ENCODE data around the gene LRRFIP1.

LRRFIP1 gene

GRCh38 chr2:237649541-237650454 is 22.4 kb downstream of the LRRFIP1 start:
- Histone ChIP-seq H3K4me1 (ENCODE audit: insufficient read depth, low read length) (no peaks in the 10 kb centered on the region), H3K9ac (ENCODE audit: low read length) (no peak overlapping the region), H3K9me3 (ENCODE audit: low read length) (no peaks in the 10 kb centered on the region), H3K27ac (ENCODE audit: low read depth, low read length) (no peak overlapping the region), H3K27me3 (ENCODE audit: control insufficient read depth in 1 of 2, insufficient read depth in 2 of 2, low read length in 2 of 2) (no peaks in the 10 kb centered on the region), H3K36me3 (ENCODE audit: insufficient read depth, low read length) (peaks cover 9% of the 10 kb centered on the region), H3K4me3 (ENCODE audit: low read depth in 1 of 2, low read length in 2 of 2) (no peak overlapping the region)

GRCh38 chr2:237650455-237650850 is 23.1 kb downstream of the LRRFIP1 start:
- Histone ChIP-seq H3K36me3 (ENCODE audit: insufficient read depth, low read length) (peaks cover 4% of the 10 kb centered on the region), H3K27me3 (ENCODE audit: control insufficient read depth in 1 of 2, insufficient read depth in 2 of 2, low read length in 2 of 2) (no peaks in the 10 kb centered on the region), H3K4me1 (ENCODE audit: insufficient read depth, low read length) (no peaks in the 10 kb centered on the region), H3K9ac (ENCODE audit: low read length) (no peak overlapping the region), H3K9me3 (ENCODE audit: low read length) (no peaks in the 10 kb centered on the region), H3K4me3 (ENCODE audit: low read depth in 1 of 2, low read length in 2 of 2) (no peak overlapping the region), H3K27ac (ENCODE audit: low read depth, low read length) (no peak overlapping the region)

DNA sequence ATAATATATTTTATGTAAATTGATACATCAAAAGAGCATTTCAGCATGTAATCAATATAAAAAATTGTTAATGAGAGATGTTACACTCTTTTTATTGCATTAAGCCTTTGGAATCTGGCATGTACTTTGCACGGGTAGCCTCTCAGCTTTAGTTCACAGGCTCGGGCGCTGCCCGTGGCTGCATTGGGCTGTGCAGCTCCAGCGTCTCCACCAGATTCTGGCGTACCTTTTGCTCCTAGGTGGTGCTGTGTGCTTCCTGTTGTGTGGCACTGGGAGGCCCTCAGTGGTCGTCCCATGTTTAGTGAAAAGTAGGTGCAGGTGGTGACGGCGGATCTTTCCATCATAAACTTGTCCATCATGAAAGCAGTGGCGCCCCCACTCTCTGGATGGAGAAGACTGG is 24.4 kb downstream of the LRRFIP1 start:
- H3K9me3 ChIP-seq (ENCODE audit: low read length): no peaks in the 10 kb centered on the region
- no peak overlapping the region for H3K4me3 ChIP-seq (ENCODE audit: low read depth in 1 of 2, low read length in 2 of 2)
- H3K27me3 ChIP-seq (ENCODE audit: control insufficient read depth in 1 of 2, insufficient read depth in 2 of 2, low read length in 2 of 2): no peaks in the 10 kb centered on the region
- no peaks in the 10 kb centered on the region for H3K4me1 ChIP-seq (ENCODE audit: insufficient read depth, low read length)
- no peaks in the 10 kb centered on the region for H3K36me3 ChIP-seq (ENCODE audit: insufficient read depth, low read length)
- no peak overlapping the region for H3K27ac ChIP-seq (ENCODE audit: low read depth, low read length)
- no peak overlapping the region for H3K9ac ChIP-seq (ENCODE audit: low read length)

DNA sequence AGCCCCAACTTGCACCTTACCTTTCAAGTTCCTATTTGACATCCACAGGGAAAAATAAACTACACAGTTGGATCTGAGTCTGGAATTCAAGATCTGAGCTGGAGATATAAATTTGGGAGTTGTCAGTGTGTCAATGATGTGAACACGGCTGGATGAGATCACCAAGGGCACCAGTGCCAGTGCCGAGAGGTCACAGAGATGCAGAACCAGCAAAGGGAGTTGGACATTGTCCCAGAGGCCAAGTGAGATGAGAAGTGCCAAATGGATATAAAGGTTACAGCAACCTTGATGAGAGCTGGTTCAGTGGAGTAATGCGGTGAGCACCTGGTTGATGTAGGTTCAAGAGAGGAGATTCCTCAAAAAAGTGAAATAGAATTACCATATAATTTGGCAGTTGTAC is 24.8 kb downstream of the LRRFIP1 start:
- H3K4me3 ChIP-seq (ENCODE audit: low read depth in 1 of 2, low read length in 2 of 2): no peak overlapping the region
- H3K4me1 ChIP-seq (ENCODE audit: insufficient read depth, low read length): no peaks in the 10 kb centered on the region
- no peaks in the 10 kb centered on the region for H3K36me3 ChIP-seq (ENCODE audit: insufficient read depth, low read length)
- H3K9ac ChIP-seq (ENCODE audit: low read length): no peak overlapping the region
- no peak overlapping the region for H3K27ac ChIP-seq (ENCODE audit: low read depth, low read length)
- no peaks in the 10 kb centered on the region for H3K9me3 ChIP-seq (ENCODE audit: low read length)
- no peaks in the 10 kb centered on the region for H3K27me3 ChIP-seq (ENCODE audit: control insufficient read depth in 1 of 2, insufficient read depth in 2 of 2, low read length in 2 of 2)

DNA sequence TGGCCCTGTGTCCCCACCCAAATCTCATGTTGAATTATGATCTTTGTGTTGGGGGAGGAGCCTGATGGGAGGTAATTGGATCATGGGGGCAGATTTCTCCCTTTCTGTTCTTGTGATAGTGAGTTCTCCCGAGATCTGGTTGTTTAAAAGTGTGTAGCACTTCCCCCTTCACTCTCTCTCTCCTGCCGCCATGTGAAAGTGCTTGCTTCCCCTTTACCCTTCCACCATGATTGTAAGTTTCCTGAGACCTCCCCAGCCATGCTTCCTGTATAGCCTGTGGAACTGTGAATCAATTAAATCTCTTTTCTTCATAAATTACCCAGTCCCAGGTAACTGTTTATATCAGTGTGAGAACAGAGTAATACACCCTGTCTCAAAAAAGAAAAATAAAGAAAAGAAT is 25.5 kb downstream of the LRRFIP1 start:
- Histone ChIP-seq H3K4me3 (ENCODE audit: low read depth in 1 of 2, low read length in 2 of 2) (no peak overlapping the region), H3K27me3 (ENCODE audit: control insufficient read depth in 1 of 2, insufficient read depth in 2 of 2, low read length in 2 of 2) (no peaks in the 10 kb centered on the region), H3K9ac (ENCODE audit: low read length) (no peak overlapping the region), H3K27ac (ENCODE audit: low read depth, low read length) (no peak overlapping the region), H3K4me1 (ENCODE audit: insufficient read depth, low read length) (no peaks in the 10 kb centered on the region), H3K9me3 (ENCODE audit: low read length) (no peaks in the 10 kb centered on the region), H3K36me3 (ENCODE audit: insufficient read depth, low read length) (no peaks in the 10 kb centered on the region)

- Histone ChIP-seq H3K36me3 (ENCODE audit: insufficient read depth, low read length) (no peaks in the 10 kb centered on the region), H3K27me3 (ENCODE audit: control insufficient read depth in 1 of 2, insufficient read depth in 2 of 2, low read length in 2 of 2) (no peaks in the 10 kb centered on the region), H3K9me3 (ENCODE audit: low read length) (no peaks in the 10 kb centered on the region), H3K9ac (ENCODE audit: low read length) (no peak overlapping the region), H3K4me3 (ENCODE audit: low read depth in 1 of 2, low read length in 2 of 2) (no peak overlapping the region), H3K27ac (ENCODE audit: low read depth, low read length) (no peak overlapping the region), H3K4me1 (ENCODE audit: insufficient read depth, low read length) (no peaks in the 10 kb centered on the region)
Observed at GRCh38 chr2:237653776-237654558, 26.6 kb downstream of the LRRFIP1 start.

GRCh38 chr2:237657063-237657462 is 29.7 kb downstream of the LRRFIP1 start:
- H3K4me1 ChIP-seq (ENCODE audit: insufficient read depth, low read length): peaks cover 7% of the 10 kb centered on the region
- no peak overlapping the region for H3K4me3 ChIP-seq (ENCODE audit: low read depth in 1 of 2, low read length in 2 of 2)
- H3K27me3 ChIP-seq (ENCODE audit: control insufficient read depth in 1 of 2, insufficient read depth in 2 of 2, low read length in 2 of 2): no peaks in the 10 kb centered on the region
- H3K9me3 ChIP-seq (ENCODE audit: low read length): no peaks in the 10 kb centered on the region
- H3K36me3 ChIP-seq (ENCODE audit: insufficient read depth, low read length): no peaks in the 10 kb centered on the region
- H3K27ac ChIP-seq (ENCODE audit: low read depth, low read length): no peak overlapping the region
- no peak overlapping the region for H3K9ac ChIP-seq (ENCODE audit: low read length)

GRCh38 chr2:237660381-237660900 is 33.1 kb downstream of the LRRFIP1 start:
- Histone ChIP-seq H3K9me3 (ENCODE audit: low read length) (no peaks in the 10 kb centered on the region), H3K27ac (ENCODE audit: low read depth, low read length) (no peak overlapping the region), H3K4me1 (ENCODE audit: insufficient read depth, low read length) (peaks cover 24% of the 10 kb centered on the region), H3K9ac (ENCODE audit: low read length) (no peak overlapping the region), H3K27me3 (ENCODE audit: control insufficient read depth in 1 of 2, insufficient read depth in 2 of 2, low read length in 2 of 2) (no peaks in the 10 kb centered on the region), H3K4me3 (ENCODE audit: low read depth in 1 of 2, low read length in 2 of 2) (no peak overlapping the region), H3K36me3 (ENCODE audit: insufficient read depth, low read length) (no peaks in the 10 kb centered on the region)

- Histone ChIP-seq H3K36me3 (ENCODE audit: insufficient read depth, low read length) (no peaks in the 10 kb centered on the region), H3K27ac (ENCODE audit: low read depth, low read length) (no peak overlapping the region), H3K9ac (ENCODE audit: low read length) (no peak overlapping the region), H3K4me3 (ENCODE audit: low read depth in 1 of 2, low read length in 2 of 2) (no peak overlapping the region), H3K4me1 (ENCODE audit: insufficient read depth, low read length) (peaks cover 31% of the 10 kb centered on the region), H3K27me3 (ENCODE audit: control insufficient read depth in 1 of 2, insufficient read depth in 2 of 2, low read length in 2 of 2) (no peaks in the 10 kb centered on the region), H3K9me3 (ENCODE audit: low read length) (no peaks in the 10 kb centered on the region)
Observed at GRCh38 chr2:237661270-237661669, 33.9 kb downstream of the LRRFIP1 start.

DNA sequence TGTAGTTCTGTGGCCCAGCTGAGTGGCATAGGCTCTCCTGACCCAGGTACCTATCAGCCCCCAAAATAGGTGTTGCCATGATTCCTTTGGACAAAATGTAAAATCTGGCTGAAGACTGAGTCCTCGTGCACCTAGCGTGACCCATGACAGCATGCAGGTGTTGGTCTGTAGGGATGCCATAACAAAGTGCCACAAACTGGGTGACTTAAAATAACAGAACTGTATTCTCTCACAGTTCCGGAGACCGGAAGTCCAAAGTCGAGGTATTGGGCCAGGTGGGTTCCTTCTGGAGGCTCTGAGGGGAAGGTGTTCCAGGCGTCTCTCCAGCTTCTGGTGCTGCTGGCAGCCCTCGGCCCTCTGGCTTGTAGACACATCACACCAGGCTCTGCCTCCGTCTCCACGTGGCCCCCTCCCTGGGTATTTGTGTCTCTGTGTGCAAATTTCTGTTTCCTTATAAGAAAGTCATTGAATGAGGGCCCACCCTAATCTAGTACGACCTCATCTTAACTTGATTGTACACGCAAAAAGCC is 34.5 kb downstream of the LRRFIP1 start:
- Histone ChIP-seq H3K4me1 (ENCODE audit: insufficient read depth, low read length) (peaks cover 31% of the 10 kb centered on the region), H3K36me3 (ENCODE audit: insufficient read depth, low read length) (no peaks in the 10 kb centered on the region), H3K9ac (ENCODE audit: low read length) (no peak overlapping the region), H3K4me3 (ENCODE audit: low read depth in 1 of 2, low read length in 2 of 2) (no peak overlapping the region), H3K9me3 (ENCODE audit: low read length) (no peaks in the 10 kb centered on the region), H3K27ac (ENCODE audit: low read depth, low read length) (peak overlapping the region; percentile 48), H3K27me3 (ENCODE audit: control insufficient read depth in 1 of 2, insufficient read depth in 2 of 2, low read length in 2 of 2) (no peaks in the 10 kb centered on the region)

DNA sequence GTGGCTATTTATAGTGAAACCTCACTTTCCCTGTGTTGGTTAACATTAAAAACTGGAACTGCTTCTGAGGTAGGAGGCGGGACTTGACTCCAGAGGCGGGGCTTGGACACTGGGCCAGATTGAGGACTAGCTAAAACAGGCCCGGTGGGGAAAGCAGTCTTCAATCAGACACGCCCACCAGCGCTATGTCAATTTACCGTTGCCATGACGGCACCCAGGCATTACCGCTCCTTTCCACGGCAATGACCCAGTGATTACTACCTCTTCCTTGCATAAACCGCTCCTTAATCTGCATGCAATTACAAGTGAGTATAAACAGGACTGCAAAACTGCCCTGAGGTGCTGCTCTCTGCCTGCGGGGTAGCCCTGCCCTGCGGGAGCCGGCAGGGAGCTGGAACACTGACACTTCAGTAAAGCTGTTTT is 35.3 kb downstream of the LRRFIP1 start:
- H3K4me1 ChIP-seq (ENCODE audit: insufficient read depth, low read length): peaks cover 31% of the 10 kb centered on the region
- no peaks in the 10 kb centered on the region for H3K27me3 ChIP-seq (ENCODE audit: control insufficient read depth in 1 of 2, insufficient read depth in 2 of 2, low read length in 2 of 2)
- no peak overlapping the region for H3K9ac ChIP-seq (ENCODE audit: low read length)
- H3K4me3 ChIP-seq (ENCODE audit: low read depth in 1 of 2, low read length in 2 of 2): peak overlapping the region; percentile 18 to 37
- H3K9me3 ChIP-seq (ENCODE audit: low read length): no peaks in the 10 kb centered on the region
- peak overlapping the region; percentile 70 for H3K27ac ChIP-seq (ENCODE audit: low read depth, low read length)
- no peaks in the 10 kb centered on the region for H3K36me3 ChIP-seq (ENCODE audit: insufficient read depth, low read length)
